ENCODE results near the gene G3BP2. TPM values are rescaled to one million over a fixed set of nuclear protein-coding genes. Genes with fewer than 3 reads are reported as not detected.

Gene G3BP2
- total and polyA plus RNA-seq, 10 of the 15 experiments (the other 5 are each of a cell fraction or from before 2014, with no cell fraction given): 22.2 to 176 (median 102) TPM

GRCh38 chr4:75662626-75663025 lies 10.6 kb downstream of the G3BP2 start:
- 100% methylated on average over 2 of the region's 2 CpGs for WGBS (ENCODE audit: insufficient coverage, insufficient replicate concordance, low lambda C conversion rate, missing lambda C conversion rate)
- DNase-seq (ENCODE audit: low read depth, low spot score) (no peak), FAIRE-seq (no peak), ATAC-seq (no peak)
- Histone ChIP-seq H3K27ac (ENCODE audit: control insufficient read depth, insufficient read depth) (no peak overlapping the region), H3K4me2 (ENCODE audit: control insufficient read depth, insufficient read depth) (no peak overlapping the region), H3K9ac (ENCODE audit: control insufficient read depth, insufficient read depth, low read length) (no peak overlapping the region), H3K36me3 (ENCODE audit: control insufficient read depth in 2 of 2, insufficient read depth in 2 of 2, low read length in 1 of 2) (peaks cover 0 to 20% of the 10 kb centered on the region in 2 experiments; a peak in 3 of 4 replicates), H3K4me1 (ENCODE audit: control insufficient read depth, insufficient read depth, low read length) (peaks cover 4% of the 10 kb centered on the region; the same call in 1 of the 2 replicates), H3K4me3 (no peak overlapping the region), H4K20me1 (ENCODE audit: control insufficient read depth, insufficient read depth) (peaks cover 3% of the 10 kb centered on the region), H3K27me3 (replicated peaks in 1 of 2; ENCODE audit: control insufficient read depth in 2 of 2, insufficient read depth in 2 of 2, low read length in 1 of 2) (no peaks in the 10 kb centered on the region), H3K79me2 (ENCODE audit: control insufficient read depth, insufficient read depth, low read length) (peaks cover 76% of the 10 kb centered on the region), H3K9me3 (replicated peaks; ENCODE audit: control insufficient read depth, insufficient read depth, low read length) (no peaks in the 10 kb centered on the region), H2AFZ (ENCODE audit: control insufficient read depth, low read depth, low read length) (no peak overlapping the region)
- SMC1A ChIA-PET (ENCODE audit: uncharacterized antibody, unreplicated experiment): no interaction called here
- POLR2A ChIA-PET: no interaction called here
- RAD21 ChIA-PET (ENCODE audit: unreplicated experiment): interaction anchor here (0.6 to 1.3 kb wide), 3 partner anchors 11 to 101 kb away, joined by 3 to 4 read pairs (median 3); partner anchors contain the start of gene USO1
- intact Hi-C loops (cut with micrococcal nuclease; ENCODE audit: unreplicated experiment) (no loop called here), in situ Hi-C loops (cut with MboI) (no loop called here)
- CTCF ChIA-PET: no interaction called here
- BruUV-seq (replicated peaks): no TSS peak
- TF ChIP-seq BCL3 (IDR thresholded peaks at IDR 0.05; ENCODE audit: borderline replicate concordance, insufficient read depth, low read depth, low read length, poor library complexity, severe bottlenecking) (no peak), MYC (IDR thresholded peaks at IDR 0.05; ENCODE audit: insufficient read depth, insufficient read length, insufficient replicate concordance, low read length, severe bottlenecking) (no peak), STAT3 (IDR thresholded peaks at IDR 0.05; ENCODE audit: low read depth, low read length) (no peak), HDGF (IDR thresholded peaks at IDR 0.05) (no peak), RFX5 (IDR thresholded peaks at IDR 0.05; ENCODE audit: low read depth, low read length) (no peak), MEF2A (IDR thresholded peaks at IDR 0.05; ENCODE audit: insufficient read depth, low read depth, low read length) (no peak), BMI1 (IDR thresholded peaks at IDR 0.05; ENCODE audit: borderline replicate concordance) (no peak), FOS (IDR thresholded peaks at IDR 0.05; ENCODE audit: borderline replicate concordance, extremely low read depth, insufficient read length) (no peak), IRF5 (IDR thresholded peaks at IDR 0.05; ENCODE audit: borderline replicate concordance) (no peak), IKZF2 (IDR thresholded peaks at IDR 0.05) (no peak), PBX3 (IDR thresholded peaks at IDR 0.05; ENCODE audit: insufficient replicate concordance, low read depth, low read length) (no peak), CUX1 (IDR thresholded peaks at IDR 0.05; ENCODE audit: insufficient replicate concordance, low read depth, low read length) (no peak), NFYB (IDR thresholded peaks at IDR 0.05; ENCODE audit: insufficient read depth, low read depth, low read length) (no peak), ETV6 (conservative IDR thresholded peaks at IDR 0.05 in 1 of 2, IDR thresholded peaks at IDR 0.05 in 1 of 2; ENCODE audit: borderline replicate concordance in 1 of 2, low read depth in 1 of 2) (no peak), CBX5 (IDR thresholded peaks at IDR 0.05; ENCODE audit: low read depth) (no peak)
